Measurements from ENCODE around the gene CNTNAP2. TPM values are rescaled to one million over a fixed set of nuclear protein-coding genes. Genes with fewer than 3 reads are reported as not detected.

The CNTNAP2 gene
- total and polyA plus RNA-seq, 2 of the 4 experiments (the other 2 are of a cell fraction), result not detected

GRCh38 chr7:147296986-147297385 lies 1180.4 kb downstream of the CNTNAP2 start:
- in situ Hi-C loops (cut with MboI; ENCODE audit: low sequenced_read_pairs) (no loop called here), intact Hi-C loops (cut with micrococcal nuclease) (no loop called here), dilution Hi-C loops (cut with HindIII; ENCODE audit: low sequenced_read_pairs, unreplicated experiment) (no loop called here)
- TF ChIP-seq RCOR1 (IDR thresholded peaks at IDR 0.05; ENCODE audit: insufficient replicate concordance, low read length), result no peak
- no peak for TF ChIP-seq ELK1 (IDR thresholded peaks at IDR 0.05; ENCODE audit: borderline replicate concordance, low read depth, low read length)
- TF ChIP-seq BHLHE40 (IDR thresholded peaks at IDR 0.05; ENCODE audit: low read depth, low read length), result no peak
- no peak for TF ChIP-seq SMC3 (IDR thresholded peaks at IDR 0.05; ENCODE audit: low read depth, low read length)
- TF ChIP-seq FOS (IDR thresholded peaks at IDR 0.05; ENCODE audit: low read depth, low read length), result no peak
- no peak for TF ChIP-seq MAZ (IDR thresholded peaks at IDR 0.05; ENCODE audit: borderline replicate concordance, low read depth, low read length)
- TF ChIP-seq CTCF (conservative IDR thresholded peaks at IDR 0.05; ENCODE audit: low read depth, low read length), result no peak
- no peak for TF ChIP-seq CEBPB (IDR thresholded peaks at IDR 0.05; ENCODE audit: low read depth, low read length)
- no peak for TF ChIP-seq RAD21 (IDR thresholded peaks at IDR 0.05; ENCODE audit: low read length)
- TF ChIP-seq NFE2L2 (IDR thresholded peaks at IDR 0.05; ENCODE audit: low read depth, low read length), result no peak
- no peak for TF ChIP-seq MAFK (IDR thresholded peaks at IDR 0.05; ENCODE audit: low read depth, low read length)
- no peak for TF ChIP-seq RFX5 (IDR thresholded peaks at IDR 0.05; ENCODE audit: low read depth, low read length)
- ATAC-seq (ENCODE audit: low read depth) (no peak), DNase-seq (no peak)
- Histone ChIP-seq H2BK20ac (ENCODE audit: low read depth, low read length) (no peak overlapping the region), H3K23ac (ENCODE audit: low read depth, low read length) (no peak overlapping the region), H4K5ac (ENCODE audit: low read depth, low read length) (no peak overlapping the region), H3K9me3 (ENCODE audit: control insufficient read depth, insufficient read depth, low read length) (peaks cover 2% of the 10 kb centered on the region; the same call in 1 of the 2 replicates), H2AK9ac (replicated peaks; ENCODE audit: low read depth, low read length, poor library complexity) (no peak overlapping the region), H2AK5ac (ENCODE audit: low read depth, low read length) (no peak overlapping the region), H3K4me1 (ENCODE audit: control insufficient read depth, insufficient read depth, low read length) (no peaks in the 10 kb centered on the region), H3K27ac (ENCODE audit: insufficient read depth, low read length) (no peak overlapping the region), H2BK5ac (ENCODE audit: low read depth, low read length, poor library complexity, severe bottlenecking) (no peak overlapping the region), H2AFZ (replicated peaks; ENCODE audit: low read length, poor library complexity) (no peak overlapping the region), H3K56ac (ENCODE audit: extremely low read depth, insufficient read depth, low read length) (no peak overlapping the region), H3K14ac (replicated peaks; ENCODE audit: low read depth, low read length) (no peak overlapping the region), H3K4me2 (ENCODE audit: low read depth, low read length) (no peak overlapping the region), H4K20me1 (ENCODE audit: insufficient read depth, low read length) (no peaks in the 10 kb centered on the region), H2BK120ac (ENCODE audit: low read depth, low read length) (no peak overlapping the region), H3K9me1 (ENCODE audit: insufficient read depth, low read length) (no peaks in the 10 kb centered on the region), H3K27me3 (ENCODE audit: control insufficient read depth, insufficient read depth, low read length) (no peaks in the 10 kb centered on the region), H3K18ac (ENCODE audit: low read depth, low read length) (no peak overlapping the region), H2BK15ac (ENCODE audit: low read depth, low read length) (no peak overlapping the region), H3K79me1 (ENCODE audit: low read depth in 1 of 2, low read length in 2 of 2) (no peaks in the 10 kb centered on the region), H4K8ac (ENCODE audit: low read depth in 2 of 2, low read length in 2 of 2) (no peak overlapping the region), H4K91ac (ENCODE audit: insufficient read depth, low read depth, low read length) (no peak overlapping the region), H3K4ac (ENCODE audit: low read depth, low read length) (no peak overlapping the region), H3K4me3 (ENCODE audit: insufficient read depth, low read depth, low read length) (no peak overlapping the region), H3K9ac (ENCODE audit: low read depth, low read length) (no peak overlapping the region), H3K36me3 (ENCODE audit: control insufficient read depth, insufficient read depth, low read length) (no peaks in the 10 kb centered on the region)
- ChIA-PET CTCF (no interaction called here), POLR2A (ENCODE audit: unreplicated experiment) (no interaction called here)
- BruUV-seq (replicated peaks), result no TSS peak
- WGBS, 2 experiments (ENCODE audit: extremely low coverage in 2 of 2, insufficient read length in 1 of 2), result no CpG with 5 or more reads among the region's 1 CpG
